Fibroblast of skin of back (primary cell): ENCODE results near the gene ARHGAP32.
A peak's percentile ranks its signal among the peaks of the same experiment; 100 is the strongest.

Experiments
- DNase-seq: peaks from one replicate; pipeline ENCODE4 v3.0.0-alpha.2; 2013

Gene ARHGAP32

DNA sequence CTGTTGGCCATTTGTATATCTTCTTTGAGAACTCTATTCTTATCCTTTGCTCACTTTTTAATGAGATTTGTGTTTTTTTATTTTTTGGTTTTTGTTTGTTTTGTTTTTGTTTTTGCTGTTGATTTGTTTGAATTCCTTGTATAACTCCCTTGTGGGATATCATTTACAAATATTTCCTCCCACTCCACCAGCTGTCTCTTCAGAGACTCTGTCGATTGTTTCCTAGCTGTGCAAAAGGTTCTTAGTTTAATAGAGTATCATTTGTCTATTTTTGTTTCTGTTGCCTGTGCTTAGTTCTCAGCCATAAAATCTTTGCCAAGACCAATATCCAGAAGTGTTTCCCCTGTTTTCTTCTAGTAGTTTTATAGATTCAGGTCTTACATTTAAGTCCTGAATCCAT, 82.4 kb downstream of the ARHGAP32 start:
- DNase-seq: no peak

- DNase-seq: no peak
Measured at GRCh38 chr11:129106788-129107187, 85.3 kb downstream of the ARHGAP32 start.

- no peak for DNase-seq
Measured at GRCh38 chr11:129102756-129103155, 89.4 kb downstream of the ARHGAP32 start.

DNA sequence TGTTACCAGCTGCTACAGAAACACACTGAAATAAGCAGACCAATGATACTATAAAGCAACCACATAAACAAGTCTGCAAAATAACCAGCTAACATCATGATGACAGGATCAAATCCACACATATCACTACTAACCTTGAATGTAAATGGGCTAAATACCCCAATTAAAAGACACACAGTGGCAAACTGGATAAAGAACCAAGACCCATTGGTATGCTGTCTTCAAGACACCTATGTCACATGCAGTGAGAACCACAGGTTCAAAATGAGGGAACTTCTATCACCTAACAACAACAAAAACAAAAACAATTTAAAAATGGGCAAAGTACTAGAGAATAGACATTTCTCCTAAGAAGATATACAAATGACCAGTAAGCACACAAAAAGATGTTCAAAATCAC, 89.9 kb downstream of the ARHGAP32 start:
- DNase-seq: no peak

- DNase-seq: no peak
Measured at GRCh38 chr11:129093283-129093682, 98.8 kb downstream of the ARHGAP32 start.

GRCh38 chr11:129090056-129090455, 102.1 kb downstream of the ARHGAP32 start:
- DNase-seq: peak; percentile 40

DNA sequence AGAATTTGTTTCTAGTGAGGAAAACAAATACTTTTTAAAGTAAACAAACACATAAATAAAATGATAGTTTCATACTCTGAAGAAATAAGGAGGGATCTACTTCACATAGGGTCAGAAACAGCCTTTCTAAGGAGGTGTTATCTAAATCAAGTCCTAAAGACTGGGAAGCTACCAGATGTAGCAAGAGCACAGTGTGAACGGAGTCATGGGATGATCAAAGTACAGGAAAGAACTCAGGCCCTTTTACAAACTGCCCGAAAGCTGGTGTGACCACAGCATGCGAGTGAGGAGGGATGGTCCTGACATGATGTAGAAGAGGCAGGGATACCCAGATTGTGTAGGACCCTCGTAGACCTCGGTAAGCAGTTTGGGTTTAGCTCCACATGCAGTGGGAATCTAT, 102.8 kb downstream of the ARHGAP32 start:
- DNase-seq: no peak

- no peak for DNase-seq
Measured at GRCh38 chr11:129086976-129087375, 105.1 kb downstream of the ARHGAP32 start.

- DNase-seq: no peak
Measured at GRCh38 chr11:129077191-129077590, 114.9 kb downstream of the ARHGAP32 start.

DNA sequence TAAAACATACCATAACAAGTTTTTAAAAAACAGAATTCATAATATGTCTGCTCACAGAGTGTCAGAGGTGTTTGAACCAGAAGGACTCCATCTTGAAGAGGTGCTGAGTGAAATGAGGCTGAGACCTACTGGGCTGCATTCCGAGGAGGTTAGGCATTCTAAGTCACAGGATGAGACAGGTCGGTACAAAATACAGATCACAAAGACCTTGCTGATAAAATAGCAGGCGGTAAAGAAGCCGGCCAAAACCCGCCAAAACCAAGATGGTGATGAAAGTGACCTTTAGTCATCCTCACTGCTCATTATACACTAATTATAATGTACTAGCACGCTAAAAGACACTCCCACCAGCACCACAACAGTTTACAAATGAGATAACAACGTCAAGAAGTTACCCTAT, 116.4 kb downstream of the ARHGAP32 start:
- DNase-seq: no peak

GRCh38 chr11:129067454-129067853, 124.7 kb downstream of the ARHGAP32 start:
- no peak for DNase-seq

DNA sequence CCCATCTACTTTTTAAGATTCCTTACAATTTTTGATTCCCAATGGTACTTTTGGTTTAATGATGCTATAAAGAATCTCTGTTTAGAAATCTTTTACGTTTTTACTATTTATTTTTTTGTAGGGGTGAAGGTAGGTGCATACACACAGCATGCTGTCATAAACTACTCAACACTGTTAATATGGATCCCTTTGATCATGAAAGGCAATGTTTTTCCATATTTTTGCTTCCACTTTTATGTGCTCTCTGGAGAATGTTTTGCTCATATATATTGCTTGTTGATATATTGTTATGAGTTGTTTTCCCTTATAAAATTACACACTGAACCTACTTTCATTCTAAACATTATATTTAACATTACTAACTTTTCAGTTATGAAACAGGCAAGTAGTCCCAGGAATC, 125.9 kb downstream of the ARHGAP32 start:
- DNase-seq: no peak

DNA sequence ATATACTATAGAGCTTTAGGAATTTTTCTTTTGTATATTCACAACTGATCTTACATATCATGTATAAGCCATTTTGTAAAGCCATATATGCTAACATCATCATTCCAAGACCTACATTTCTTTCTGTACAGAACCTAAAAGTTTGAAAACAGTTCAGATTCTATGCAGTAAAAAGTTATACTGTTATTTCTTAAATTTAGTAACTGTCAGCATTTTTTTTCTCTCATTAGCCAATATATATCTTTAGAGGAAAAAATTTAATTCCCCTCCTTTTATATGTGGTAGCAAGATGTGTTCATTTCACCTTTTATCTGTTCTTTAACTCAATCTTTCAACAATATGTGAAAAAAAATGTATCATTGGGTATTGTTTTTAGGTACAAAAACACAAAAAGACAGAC, 129.0 kb downstream of the ARHGAP32 start:
- DNase-seq: no peak

- peak; percentile 38 for DNase-seq
Measured at GRCh38 chr11:129061492-129062230, 130.5 kb downstream of the ARHGAP32 start.

- DNase-seq: no peak
Measured at GRCh38 chr11:129056916-129057315, 135.2 kb downstream of the ARHGAP32 start.

- no peak for DNase-seq
Measured at GRCh38 chr11:129055196-129055595, 136.9 kb downstream of the ARHGAP32 start.

DNA sequence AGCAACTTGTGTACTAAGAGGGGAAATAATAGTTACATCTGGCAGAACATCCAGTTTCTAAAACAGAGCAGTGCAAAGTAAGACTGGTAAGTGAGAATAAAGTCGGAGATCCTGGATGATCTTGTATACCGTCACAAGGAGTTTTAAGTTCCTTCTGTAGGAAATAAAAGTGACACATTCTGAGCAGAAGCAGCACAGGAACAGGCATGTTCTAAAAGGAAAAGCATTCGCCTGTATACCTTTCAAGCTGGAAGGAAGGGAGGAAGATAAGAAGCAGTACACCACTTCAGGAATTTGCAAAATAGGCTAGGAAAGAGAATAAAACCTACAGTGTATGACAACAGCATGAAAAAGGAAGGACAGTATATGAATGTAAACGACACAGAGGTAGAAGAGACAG, 143.2 kb downstream of the ARHGAP32 start:
- no peak for DNase-seq

GRCh38 chr11:129045150-129045549, 147.0 kb downstream of the ARHGAP32 start:
- no peak for DNase-seq

- no peak for DNase-seq
Measured at GRCh38 chr11:129042503-129042902, 149.6 kb downstream of the ARHGAP32 start.

- peak; percentile 40 for DNase-seq
Measured at GRCh38 chr11:129041611-129042018, 150.5 kb downstream of the ARHGAP32 start.

DNA sequence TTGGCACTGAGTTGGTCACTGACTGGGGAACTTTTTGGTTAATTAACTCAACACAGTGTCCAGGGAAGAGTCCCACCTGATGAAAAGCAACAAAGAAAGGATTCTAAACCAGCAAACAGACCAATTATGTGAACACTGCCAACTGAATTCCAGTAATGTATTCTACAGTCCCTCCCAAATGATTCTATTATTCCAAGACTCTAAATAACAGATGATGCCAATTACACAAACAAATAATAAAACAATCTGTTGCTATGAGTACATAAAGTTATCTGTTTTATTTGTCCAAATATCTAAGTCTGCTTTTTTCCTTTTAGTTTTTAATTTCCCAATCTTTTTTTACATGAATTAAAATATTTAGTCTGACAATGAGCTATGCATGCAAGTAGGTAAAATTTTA, 151.2 kb downstream of the ARHGAP32 start:
- no peak for DNase-seq

GRCh38 chr11:129035244-129035643, 156.9 kb downstream of the ARHGAP32 start:
- DNase-seq: no peak

DNA sequence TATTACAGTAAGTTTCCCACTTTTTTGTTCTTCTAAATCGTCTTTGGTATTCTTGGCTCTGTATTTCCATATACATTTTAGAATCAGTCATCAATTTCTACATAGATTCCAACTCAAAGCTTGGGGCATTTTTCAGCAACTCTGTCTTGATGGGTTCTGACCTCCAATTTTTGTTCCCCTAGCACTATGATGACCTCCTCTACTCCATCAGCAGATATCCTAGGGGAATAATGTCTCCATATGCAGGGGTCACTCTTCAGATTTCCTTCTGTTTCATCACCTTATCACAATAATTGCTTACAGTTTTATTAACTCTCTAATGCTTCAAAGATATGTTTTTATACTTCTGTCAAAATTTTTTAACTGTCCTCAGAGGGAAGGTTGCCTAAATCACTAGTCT, 158.1 kb downstream of the ARHGAP32 start:
- DNase-seq: no peak

GRCh38 chr11:129023968-129024676, 168.0 kb downstream of the ARHGAP32 start:
- DNase-seq: peak; percentile 11
